Nephron progenitor cell (in vitro differentiated cells): ENCODE data around the gene SMARCA2.
A peak's percentile ranks its signal among the peaks of the same experiment; 100 is the strongest.

ENCODE experiments used
- DNase-seq: peaks from one replicate; pipeline ENCODE4 v3.0.0; 2021
- H3K27ac Mint-ChIP-seq: 2 replicates; pipeline ENCODE4 v1.8.0; 2021; ENCODE audit warnings: mild to moderate bottlenecking, moderate library complexity, mixed read lengths
- H3K27me3 Mint-ChIP-seq: 2 replicates; pipeline ENCODE4 v1.8.0; 2021; ENCODE audit warnings: mild to moderate bottlenecking, low read depth, mixed read lengths; ENCODE audit not compliant: poor library complexity
- H3K36me3 Mint-ChIP-seq: 2 replicates; pipeline ENCODE4 v1.8.0; 2021; ENCODE audit warnings: low read depth, mixed read lengths
- H3K4me1 Mint-ChIP-seq: 2 replicates; pipeline ENCODE4 v1.8.0; 2021; ENCODE audit warnings: mixed read lengths
- H3K4me3 Mint-ChIP-seq: 2 replicates; pipeline ENCODE4 v1.8.0; 2021; ENCODE audit warnings: mild to moderate bottlenecking, moderate library complexity, mixed read lengths
- H3K9me3 Mint-ChIP-seq: 2 replicates; pipeline ENCODE4 v1.8.0; 2021; ENCODE audit warnings: mild to moderate bottlenecking, moderate library complexity, mixed read lengths
- CTCF ChIP-seq: fragments of 200-600 bp; sonication (generic); IDR thresholded peaks from 2 replicates; pipeline ENCODE4 v1.5.0; 2021; ENCODE audit warnings: antibody characterized with exemption

Gene SMARCA2

GRCh38 chr9:2236850-2237249, 221.7 kb downstream of the SMARCA2 start:
- peaks cover 45% of the 10 kb centered on the region for H3K4me1 Mint-ChIP-seq
- no peak overlapping the region for H3K27ac Mint-ChIP-seq
- no peaks in the 10 kb centered on the region for H3K27me3 Mint-ChIP-seq
- no peak overlapping the region for H3K4me3 Mint-ChIP-seq
- H3K9me3 Mint-ChIP-seq, result peaks cover 7% of the 10 kb centered on the region
- H3K36me3 Mint-ChIP-seq, result peaks cover 4% of the 10 kb centered on the region
- no peak for DNase-seq
- no peak for TF ChIP-seq CTCF

GRCh38 chr9:2241461-2241835, 226.3 kb downstream of the SMARCA2 start:
- peak; percentile 42 for TF ChIP-seq CTCF
- H3K27me3 Mint-ChIP-seq, result peaks cover 3% of the 10 kb centered on the region
- peak; percentile 64 for DNase-seq
- H3K4me3 Mint-ChIP-seq, result peak overlapping the region; percentile 84
- H3K27ac Mint-ChIP-seq, result peak overlapping the region; percentile 98
- H3K36me3 Mint-ChIP-seq, result peaks cover 18% of the 10 kb centered on the region
- peaks cover 27% of the 10 kb centered on the region for H3K9me3 Mint-ChIP-seq
- H3K4me1 Mint-ChIP-seq, result peaks cover 41% of the 10 kb centered on the region

- H3K9me3 Mint-ChIP-seq, result peaks cover 32% of the 10 kb centered on the region
- DNase-seq, result peak; percentile 88
- H3K36me3 Mint-ChIP-seq, result peaks cover 18% of the 10 kb centered on the region
- peak overlapping the region; percentile 84 for H3K4me3 Mint-ChIP-seq
- TF ChIP-seq CTCF, result no peak
- peaks cover 41% of the 10 kb centered on the region for H3K4me1 Mint-ChIP-seq
- H3K27ac Mint-ChIP-seq, result peak overlapping the region; percentile 98
- peaks cover 3% of the 10 kb centered on the region for H3K27me3 Mint-ChIP-seq
These were observed 226.9 kb downstream of the SMARCA2 start for GRCh38 chr9:2241836-2242741.

- Mint-ChIP-seq H3K4me1 (peaks cover 41% of the 10 kb centered on the region), H3K27me3 (peaks cover 3% of the 10 kb centered on the region), H3K4me3 (peak overlapping the region; percentile 84), H3K9me3 (peaks cover 36% of the 10 kb centered on the region), H3K36me3 (peaks cover 22% of the 10 kb centered on the region), H3K27ac (no peak overlapping the region)
- no peak for TF ChIP-seq CTCF
- DNase-seq, result no peak
These were observed 227.7 kb downstream of the SMARCA2 start for GRCh38 chr9:2242831-2243330.
